ENCODE data around the gene CCDC33. TPM values are rescaled to one million over a fixed set of nuclear protein-coding genes. Genes with fewer than 3 reads are reported as not detected.

Gene CCDC33
- total RNA-seq, 1 donor from 2014 or later = 0.41 TPM

GRCh38 chr15:74370471-74370870 lies 134.3 kb downstream of the CCDC33 start:
- Histone ChIP-seq H3K4me1 (ENCODE audit: insufficient read depth, low read length) (peaks cover 20% of the 10 kb centered on the region), H3K27me3 (ENCODE audit: insufficient read depth, low read length) (peaks cover 17% of the 10 kb centered on the region), H3K36me3 (ENCODE audit: insufficient read depth, low read length) (no peaks in the 10 kb centered on the region), H3K79me2 (ENCODE audit: insufficient read depth, low read length) (no peaks in the 10 kb centered on the region), H3K4me2 (ENCODE audit: low read length) (no peak overlapping the region), H2AFZ (ENCODE audit: low read depth, low read length) (no peak overlapping the region), H3K27ac (ENCODE audit: low read depth, low read length) (no peak overlapping the region), H3K9ac (ENCODE audit: low read length) (no peak overlapping the region), H3K9me3 (ENCODE audit: insufficient read depth, low read depth, low read length) (no peaks in the 10 kb centered on the region), H4K20me1 (ENCODE audit: insufficient read depth, low read length) (no peaks in the 10 kb centered on the region), H3K4me3 (ENCODE audit: insufficient read depth, low read depth, low read length) (no peak overlapping the region)
- Mint-ChIP-seq H3K27me3 (ENCODE audit: low read depth, unreplicated experiment) (peaks cover 17% of the 10 kb centered on the region), H3K9me3 (ENCODE audit: unreplicated experiment) (no peaks in the 10 kb centered on the region), H3K4me3 (ENCODE audit: unreplicated experiment) (no peak overlapping the region), H3K27ac (ENCODE audit: unreplicated experiment) (no peak overlapping the region), H3K4me1 (ENCODE audit: low read depth, unreplicated experiment) (peaks cover under 1% of the 10 kb centered on the region), H3K36me3 (ENCODE audit: low read depth, unreplicated experiment) (no peaks in the 10 kb centered on the region)
- TF ChIP-seq CTCF (IDR thresholded peaks at IDR 0.05; ENCODE audit: insufficient read depth, low read depth, low read length) = no peak
- no peak for TF ChIP-seq EZH2 (IDR thresholded peaks at IDR 0.05; ENCODE audit: insufficient read depth, low read length)
- DNase-seq (ENCODE audit: low read depth) (no peak), FAIRE-seq (no peak)

GRCh38 chr15:74373056-74373650 lies 137.0 kb downstream of the CCDC33 start:
- FAIRE-seq (no peak), DNase-seq (ENCODE audit: low read depth) (no peak)
- no peaks in the 10 kb centered on the region for H3K9me3 ChIP-seq (ENCODE audit: insufficient read depth, low read depth, low read length)
- peak overlapping the region; percentile 84 for H3K4me3 Mint-ChIP-seq (ENCODE audit: unreplicated experiment)
- no peaks in the 10 kb centered on the region for H3K36me3 ChIP-seq (ENCODE audit: insufficient read depth, low read length)
- H3K27ac ChIP-seq (ENCODE audit: low read depth, low read length) = no peak overlapping the region
- H3K4me1 Mint-ChIP-seq (ENCODE audit: low read depth, unreplicated experiment) = no peaks in the 10 kb centered on the region
- peaks cover 17% of the 10 kb centered on the region for H3K27me3 ChIP-seq (ENCODE audit: insufficient read depth, low read length)
- no peaks in the 10 kb centered on the region for H3K36me3 Mint-ChIP-seq (ENCODE audit: low read depth, unreplicated experiment)
- no peaks in the 10 kb centered on the region for H3K9me3 Mint-ChIP-seq (ENCODE audit: unreplicated experiment)
- H3K4me2 ChIP-seq (ENCODE audit: low read length) = peak overlapping the region; percentile 96
- H3K27me3 Mint-ChIP-seq (ENCODE audit: low read depth, unreplicated experiment) = peaks cover 27% of the 10 kb centered on the region
- H3K27ac Mint-ChIP-seq (ENCODE audit: unreplicated experiment) = peak overlapping the region; percentile 5
- H2AFZ ChIP-seq (ENCODE audit: low read depth, low read length) = peak overlapping the region; percentile 68
- H3K4me3 ChIP-seq (ENCODE audit: insufficient read depth, low read depth, low read length) = peak overlapping the region; percentile 73
- H4K20me1 ChIP-seq (ENCODE audit: insufficient read depth, low read length) = no peaks in the 10 kb centered on the region
- H3K9ac ChIP-seq (ENCODE audit: low read length) = no peak overlapping the region
- TF ChIP-seq EZH2 (IDR thresholded peaks at IDR 0.05; ENCODE audit: insufficient read depth, low read length) (no peak), CTCF (IDR thresholded peaks at IDR 0.05; ENCODE audit: insufficient read depth, low read depth, low read length) (no peak)
- peaks cover 13% of the 10 kb centered on the region for H3K4me1 ChIP-seq (ENCODE audit: insufficient read depth, low read length)
- H3K79me2 ChIP-seq (ENCODE audit: insufficient read depth, low read length) = no peaks in the 10 kb centered on the region
